DMS114 treated with DMSO at 0.1 percent for 48 hours (cell line): ENCODE results near the gene TLL1.

ENCODE experiments used
- DNase-seq: peaks from one replicate; lab custom pipeline; 2025; ENCODE audit not compliant: unreplicated experiment; lab: John Stamatoyannopoulos, UW

The TLL1 gene

DNA sequence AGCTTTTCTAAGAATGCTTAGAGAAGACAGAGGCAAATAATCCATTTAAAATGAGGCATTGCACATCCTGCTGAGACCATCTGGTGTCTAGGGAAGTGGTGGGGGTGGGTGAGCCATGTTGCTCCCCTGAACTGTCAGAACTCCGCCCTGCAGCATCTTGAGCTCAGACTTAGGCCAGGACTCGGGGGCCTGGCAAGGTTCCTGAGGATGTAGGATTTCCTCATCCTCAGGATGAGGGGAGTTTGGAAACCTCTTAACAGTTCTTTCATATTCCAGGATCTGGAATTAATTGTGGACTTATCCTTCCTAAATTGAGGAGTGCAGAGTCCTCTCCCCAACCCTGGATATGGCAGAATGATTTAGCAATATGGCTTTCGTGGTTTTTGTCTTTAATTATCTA, 6.6 kb downstream of the TLL1 start:
- no peak for DNase-seq

DNA sequence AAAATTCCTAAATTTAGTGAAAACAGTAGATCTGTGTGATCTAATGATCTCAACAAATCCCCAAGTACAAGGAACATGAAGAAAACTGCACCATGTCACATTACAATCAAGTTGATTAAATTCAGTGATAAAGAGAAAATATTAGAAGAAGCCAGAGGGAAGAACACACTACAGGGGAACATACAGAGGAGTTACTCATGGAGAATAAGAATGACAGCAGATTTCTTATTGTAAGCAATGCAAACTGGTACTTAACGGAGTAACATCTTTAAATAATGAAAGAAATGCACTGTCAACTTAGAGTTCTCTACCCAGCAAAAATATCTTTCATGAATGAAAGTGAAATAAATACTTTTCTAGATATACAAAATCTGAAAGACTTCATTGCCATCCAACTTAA, 21.1 kb downstream of the TLL1 start:
- DNase-seq: no peak

DNA sequence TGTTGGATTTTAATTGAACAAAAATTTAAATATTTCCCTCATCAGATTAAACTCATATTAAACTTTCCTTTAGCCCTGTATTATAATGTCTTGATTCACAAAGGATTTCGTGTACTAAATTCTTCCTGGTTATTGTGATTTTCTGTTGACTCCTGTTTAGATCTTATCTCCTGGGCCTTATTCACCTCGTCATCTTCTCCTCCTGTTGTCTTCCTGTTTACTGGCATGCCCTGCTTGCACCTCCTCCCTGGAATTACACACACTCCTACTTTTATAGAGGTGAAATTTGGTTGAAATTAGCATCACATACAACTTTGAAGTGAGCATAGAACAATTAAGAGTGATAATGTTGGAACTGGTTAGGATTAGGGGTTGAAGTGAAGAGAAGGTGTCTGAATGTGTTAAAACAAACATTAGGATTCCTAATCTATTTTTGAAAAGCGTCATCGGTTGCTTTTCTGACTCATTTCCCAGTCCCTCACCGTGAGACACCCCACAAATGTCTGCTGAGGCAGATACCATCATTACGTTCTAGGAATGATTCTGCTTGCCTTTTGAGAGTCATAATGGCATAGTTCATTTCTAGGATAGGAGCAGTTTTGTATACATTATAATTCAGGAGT, 32.5 kb downstream of the TLL1 start:
- DNase-seq: no peak

DNA sequence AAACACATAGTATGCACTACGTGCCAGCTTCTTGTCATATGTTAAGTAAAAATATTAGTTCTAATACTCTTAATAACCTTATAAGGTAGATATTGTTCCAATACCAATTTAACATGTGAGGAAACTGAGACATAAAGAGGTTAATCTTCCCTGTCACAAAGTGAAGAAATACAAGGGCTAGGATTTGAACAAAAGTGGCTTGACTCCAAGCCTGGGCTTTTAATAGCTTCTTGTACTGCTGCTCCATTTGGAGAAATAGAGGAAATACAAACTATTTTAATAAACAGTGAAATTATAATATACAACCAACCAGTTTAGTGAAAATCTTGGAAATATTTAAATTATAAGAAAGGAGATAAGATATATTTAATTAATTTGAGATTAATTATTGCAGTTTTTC, 33.2 kb downstream of the TLL1 start:
- no peak for DNase-seq

DNA sequence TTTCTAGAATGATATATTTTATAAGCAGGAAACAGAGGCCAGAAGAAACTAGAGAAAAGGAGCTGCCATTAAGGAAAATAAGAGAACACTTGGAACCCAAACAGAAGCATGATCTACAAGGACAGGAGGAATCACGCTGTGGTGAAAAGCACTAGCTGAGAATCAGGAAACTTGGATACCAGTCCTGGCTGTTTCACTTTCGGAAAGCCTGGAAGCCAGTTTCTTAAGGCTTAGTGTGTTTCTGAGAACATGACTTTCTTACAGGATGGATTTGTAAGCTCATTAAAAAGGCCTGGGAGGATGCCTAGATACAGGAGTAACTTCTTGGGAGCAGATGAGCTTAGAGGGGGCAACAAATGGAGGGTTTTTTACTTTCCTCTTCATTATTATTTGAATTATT, 36.9 kb downstream of the TLL1 start:
- DNase-seq: no peak

DNA sequence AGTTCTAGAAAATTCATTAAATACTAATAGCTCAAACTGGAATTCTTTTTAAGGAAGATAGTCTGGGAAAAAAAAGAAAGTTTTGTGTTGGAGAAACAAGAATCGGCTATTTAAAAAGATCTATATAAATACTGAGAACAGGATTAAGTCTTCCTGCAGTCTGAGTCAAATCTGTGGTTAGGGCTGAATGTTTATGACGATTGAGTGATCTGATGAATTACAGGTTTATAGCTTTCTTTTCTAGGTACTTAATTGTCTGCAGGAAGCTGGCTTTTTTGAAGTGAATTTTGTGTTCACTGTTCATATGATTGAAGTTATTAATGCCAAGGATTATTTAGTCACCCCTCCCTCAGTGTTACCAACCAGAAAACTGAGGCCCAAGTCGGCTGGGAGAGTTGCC, 42.2 kb downstream of the TLL1 start:
- no peak for DNase-seq

DNA sequence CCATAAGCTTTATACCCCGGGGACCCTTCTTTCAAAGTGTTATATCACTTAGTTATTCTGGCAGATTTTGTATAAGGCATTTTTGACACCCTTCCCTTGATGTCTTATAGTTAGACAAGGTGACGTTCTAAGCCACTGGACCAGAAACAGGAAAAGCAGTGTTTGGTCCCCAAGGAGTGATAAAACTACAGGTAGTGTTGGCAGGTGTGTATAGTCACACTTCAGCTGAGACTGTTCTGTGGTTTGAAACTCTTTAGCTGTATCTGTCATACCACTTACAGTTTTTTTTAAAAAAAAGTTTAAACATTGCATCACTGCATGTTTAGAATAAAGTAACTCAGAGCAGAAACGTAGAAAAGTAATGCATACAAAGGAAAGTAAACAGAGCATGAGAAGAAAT, 48.5 kb downstream of the TLL1 start:
- no peak for DNase-seq

DNA sequence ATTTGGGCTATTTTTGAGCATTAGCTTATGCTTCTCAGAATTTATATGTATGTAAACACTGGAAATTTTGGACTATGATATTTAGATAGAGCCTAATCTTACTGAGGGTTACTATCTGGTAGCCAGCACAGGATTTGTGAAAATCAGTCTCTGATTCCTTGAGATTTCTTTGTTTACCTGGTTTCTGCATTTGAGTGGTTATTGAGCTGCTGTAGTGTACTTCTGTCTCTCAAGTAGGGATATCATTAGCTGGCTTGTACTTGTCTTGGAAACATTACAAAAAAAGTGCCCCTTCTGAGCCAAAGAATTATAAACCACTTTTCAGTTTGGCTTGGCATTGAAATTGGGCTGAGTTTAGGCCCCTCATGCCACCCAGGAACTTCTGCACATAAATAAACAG, 49.7 kb downstream of the TLL1 start:
- no peak for DNase-seq

DNA sequence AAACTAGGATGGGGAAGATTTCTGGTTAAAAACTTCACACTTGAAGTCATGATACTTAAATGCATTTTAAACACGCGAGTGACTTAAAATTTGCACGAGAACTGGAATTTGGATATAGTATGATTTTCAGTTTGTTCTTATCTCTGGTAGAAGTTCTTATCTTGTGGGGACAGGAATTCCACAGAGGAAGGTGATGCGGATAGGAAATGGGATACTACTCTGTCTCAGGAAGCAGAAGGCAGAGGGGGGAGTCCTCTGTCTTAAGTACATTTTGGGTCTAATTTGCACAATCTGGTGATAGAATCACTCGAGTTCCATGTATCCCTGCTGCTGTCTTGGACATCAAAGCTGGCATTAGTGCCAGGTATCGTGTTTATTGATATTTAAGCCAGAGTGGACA, 53.3 kb downstream of the TLL1 start:
- DNase-seq: no peak

DNA sequence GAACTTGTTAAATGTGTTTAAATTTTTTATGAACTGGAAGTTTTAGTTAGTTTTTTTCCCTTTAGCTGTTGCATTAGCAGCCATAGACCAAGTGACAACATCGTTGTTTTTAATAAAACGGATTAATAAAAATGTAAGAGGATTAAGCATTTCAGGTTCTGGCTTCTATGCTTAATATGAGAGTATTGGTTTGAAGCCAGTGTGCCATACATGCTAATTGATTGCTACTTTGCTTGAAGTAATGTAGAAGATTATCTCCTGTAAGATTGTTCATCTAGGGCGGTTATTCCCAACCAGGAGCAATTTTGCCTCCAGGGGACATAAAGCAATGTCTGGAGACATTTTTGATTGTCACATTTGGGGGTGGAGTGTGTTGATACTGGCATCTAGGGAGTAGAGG, 54.3 kb downstream of the TLL1 start:
- DNase-seq: no peak

DNA sequence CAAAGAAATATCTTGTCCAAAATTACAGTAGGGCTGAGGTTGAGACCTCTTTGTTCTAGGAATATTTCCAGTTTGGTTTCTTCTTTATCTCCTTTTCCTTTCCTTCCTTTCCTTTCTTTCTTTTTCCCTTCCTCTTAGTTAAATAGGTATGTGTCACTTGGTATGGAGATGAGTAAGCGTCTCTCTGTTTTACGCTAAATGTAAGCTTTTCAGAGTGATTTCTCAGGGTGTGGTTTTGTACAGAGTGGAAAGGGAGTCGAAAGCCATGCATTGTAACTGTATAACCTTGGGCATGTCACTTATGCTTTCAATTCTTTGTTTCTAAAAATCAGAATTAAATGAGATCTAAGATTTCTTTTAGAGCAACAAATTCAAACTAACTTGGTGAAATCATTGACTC, 54.8 kb downstream of the TLL1 start:
- DNase-seq: no peak

DNA sequence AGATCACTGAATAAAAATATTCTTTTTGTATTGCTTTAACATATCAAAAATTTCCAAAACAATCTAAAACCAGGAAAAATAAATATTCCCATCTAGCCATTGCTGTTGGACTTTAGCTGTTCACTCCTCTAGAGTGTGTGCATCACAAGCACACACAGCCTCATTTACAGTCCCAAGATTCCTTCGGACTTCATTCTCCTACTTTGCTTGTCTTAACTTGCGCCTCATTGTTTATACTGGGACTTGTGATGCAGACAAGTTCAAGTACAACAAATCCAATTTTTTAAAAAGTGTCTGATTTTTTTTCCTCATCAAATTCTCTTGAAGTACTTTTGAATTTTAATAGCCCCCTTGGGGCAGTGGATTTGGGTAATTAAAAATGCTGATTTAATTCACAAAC, 55.6 kb downstream of the TLL1 start:
- no peak for DNase-seq

DNA sequence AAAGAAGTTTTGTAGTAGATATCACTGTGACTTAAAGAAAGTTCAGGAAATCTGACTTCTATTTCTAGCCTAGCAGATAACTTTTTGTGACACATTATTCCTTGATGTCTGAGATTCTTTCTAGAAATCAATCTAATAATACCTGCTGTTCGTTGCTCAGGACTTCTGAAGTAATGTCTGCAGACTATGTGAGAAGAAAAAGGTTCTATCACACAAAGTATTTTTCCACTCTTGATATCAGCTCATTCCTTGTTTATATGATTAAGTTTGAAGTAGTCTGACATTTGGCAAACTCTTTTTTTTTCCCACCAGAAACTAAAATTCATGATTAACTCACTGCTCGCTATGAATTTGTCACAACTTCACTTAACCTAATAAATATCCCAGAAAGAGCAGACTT, 56.6 kb downstream of the TLL1 start:
- no peak for DNase-seq

DNA sequence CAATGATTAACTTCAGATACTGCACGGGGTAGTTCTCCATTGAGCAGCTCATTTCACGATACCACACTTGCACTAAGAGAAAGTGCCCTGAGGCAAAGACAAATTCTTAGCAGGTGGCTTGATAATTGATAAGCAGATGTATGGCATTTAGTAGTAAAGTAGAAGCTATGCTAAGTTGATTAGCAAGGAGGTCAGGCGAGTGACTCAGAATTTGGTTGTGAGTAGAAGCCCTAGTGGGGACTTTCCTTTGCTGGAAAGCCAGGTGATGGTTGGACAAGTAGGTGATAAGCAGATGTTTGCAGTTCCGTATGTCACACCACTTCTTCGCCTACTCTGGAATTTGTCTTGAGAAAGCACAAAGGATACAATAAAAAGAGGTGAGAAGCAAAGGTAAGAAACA, 58.7 kb downstream of the TLL1 start:
- no peak for DNase-seq

DNA sequence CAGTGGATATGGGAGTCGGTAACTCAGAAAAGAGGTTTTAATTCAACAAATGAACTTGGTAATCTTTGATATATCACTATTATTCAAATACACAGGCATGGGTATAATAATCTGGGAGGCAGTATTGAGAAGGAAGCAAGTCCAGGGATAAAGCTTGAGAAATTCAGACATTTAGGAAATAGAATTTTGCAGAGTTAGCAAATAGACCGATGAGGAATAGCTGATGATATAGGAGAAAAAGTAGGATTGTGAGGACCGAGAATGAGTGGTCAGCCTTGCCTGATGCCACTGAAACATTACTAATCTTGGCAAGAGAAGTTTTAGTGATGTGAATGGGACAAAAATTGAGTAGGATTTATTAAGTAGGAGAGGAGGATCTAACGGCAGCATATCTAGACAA, 71.9 kb downstream of the TLL1 start:
- DNase-seq: no peak

DNA sequence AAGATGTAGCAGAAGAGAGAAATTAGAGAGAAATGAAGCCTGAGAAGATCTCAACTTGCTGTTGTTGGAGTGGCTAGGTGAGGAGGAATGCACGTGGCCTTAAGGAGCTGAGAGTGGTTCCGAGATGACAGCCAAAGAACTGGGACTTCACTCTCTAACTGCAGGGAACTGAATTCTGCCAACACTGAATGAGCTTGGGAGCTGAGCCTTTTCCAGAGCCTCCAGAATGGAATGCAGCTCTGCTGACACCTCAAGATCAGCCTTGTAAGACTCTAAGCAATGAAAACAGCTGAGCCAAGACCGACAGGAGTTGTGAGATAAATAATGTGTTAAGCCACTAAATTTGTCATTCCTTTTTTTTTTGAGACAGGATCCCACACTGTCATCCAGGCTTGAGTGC, 73.0 kb downstream of the TLL1 start:
- DNase-seq: no peak

DNA sequence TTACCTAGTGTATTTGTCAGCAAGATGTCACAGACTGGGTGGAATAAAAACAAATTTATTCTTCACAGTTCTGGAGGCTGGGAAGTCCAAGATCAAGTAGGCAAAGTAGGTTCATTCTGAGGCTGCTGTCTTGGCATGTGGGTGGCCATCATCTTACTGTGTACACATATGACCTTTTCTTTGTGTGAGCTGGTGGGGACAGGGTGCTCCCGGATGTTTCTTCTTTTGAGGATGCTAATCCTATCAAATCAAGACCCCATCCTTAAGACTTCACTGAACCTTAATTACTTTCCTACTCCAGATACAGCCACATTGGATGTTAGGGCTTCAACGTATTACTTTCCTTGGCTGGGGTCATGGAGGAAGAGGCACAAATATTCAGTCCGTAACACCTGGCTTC, 74.0 kb downstream of the TLL1 start:
- DNase-seq: no peak

DNA sequence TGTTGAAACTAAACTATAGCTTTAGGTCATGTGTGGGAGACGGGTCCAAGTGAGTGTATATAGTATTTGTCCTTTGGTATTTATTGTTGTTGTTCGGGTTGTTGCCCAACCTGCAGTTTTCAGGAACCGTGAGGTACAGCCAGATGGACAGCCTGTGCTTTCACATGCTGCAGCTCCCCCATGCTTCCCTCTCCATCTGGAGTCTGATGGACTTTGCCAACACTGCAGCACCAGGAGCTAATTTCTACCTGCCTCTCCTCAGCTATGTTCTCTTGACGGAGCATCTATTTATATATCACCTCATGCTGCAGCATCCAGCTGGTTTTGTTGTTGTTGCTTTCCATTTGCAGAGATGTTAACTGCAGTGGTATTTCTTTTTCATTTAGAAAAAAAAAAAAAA, 80.1 kb downstream of the TLL1 start:
- no peak for DNase-seq

DNA sequence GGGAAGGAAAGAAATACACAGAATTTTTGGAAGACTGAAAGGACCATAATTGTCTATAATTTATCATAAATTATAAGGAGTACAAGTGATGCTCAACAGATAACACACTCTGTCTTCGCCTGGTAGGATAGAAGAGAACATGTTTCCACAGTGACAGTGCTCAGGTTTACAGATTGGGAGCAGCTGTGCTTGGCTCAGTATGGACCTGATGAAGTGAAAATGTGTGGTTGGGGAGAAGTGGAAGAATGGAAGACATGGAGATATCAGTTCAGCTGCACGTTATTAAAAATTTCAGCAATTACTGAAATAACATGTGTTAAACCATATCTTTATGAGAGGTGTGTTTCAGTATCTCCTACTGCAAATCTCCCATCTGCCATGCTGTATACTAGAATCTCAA, 90.6 kb downstream of the TLL1 start:
- DNase-seq: no peak

DNA sequence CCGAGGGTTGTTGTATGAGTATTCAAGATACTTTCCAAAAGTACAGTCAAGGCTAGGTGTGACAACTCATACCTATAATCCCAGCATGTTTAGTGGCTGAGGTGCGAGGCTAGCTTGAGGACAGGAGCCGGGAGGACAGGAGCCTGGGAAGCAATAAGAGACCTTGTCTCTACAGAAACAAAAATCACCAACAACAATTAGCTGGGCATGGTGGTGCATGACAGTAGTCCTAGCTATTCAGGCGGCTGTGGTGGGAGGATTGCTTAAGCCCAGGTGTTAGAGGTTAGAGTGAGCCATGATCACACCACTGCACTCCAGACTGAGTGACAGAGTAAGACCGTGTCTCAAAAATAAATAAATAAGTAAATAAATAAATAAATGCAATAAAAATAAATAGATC, 91.6 kb downstream of the TLL1 start:
- no peak for DNase-seq

DNA sequence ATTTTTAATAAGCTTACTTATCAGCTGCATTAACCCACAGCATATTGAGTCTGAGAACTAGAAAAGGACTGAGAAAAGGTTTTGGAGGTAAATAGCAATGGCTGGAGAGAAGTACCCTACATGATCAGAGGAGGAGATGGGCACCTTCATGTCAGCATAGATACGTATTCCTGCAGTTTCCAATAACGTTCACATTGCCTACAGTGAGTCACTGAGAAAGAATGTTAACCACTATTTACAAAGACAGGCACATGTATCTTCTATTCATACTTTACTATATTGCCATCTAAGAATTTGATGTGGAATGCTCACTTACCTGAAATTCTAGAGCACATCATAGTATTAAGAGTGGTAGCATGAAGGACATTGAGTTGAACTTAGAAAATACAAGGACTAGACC, 92.5 kb downstream of the TLL1 start:
- DNase-seq: no peak

DNA sequence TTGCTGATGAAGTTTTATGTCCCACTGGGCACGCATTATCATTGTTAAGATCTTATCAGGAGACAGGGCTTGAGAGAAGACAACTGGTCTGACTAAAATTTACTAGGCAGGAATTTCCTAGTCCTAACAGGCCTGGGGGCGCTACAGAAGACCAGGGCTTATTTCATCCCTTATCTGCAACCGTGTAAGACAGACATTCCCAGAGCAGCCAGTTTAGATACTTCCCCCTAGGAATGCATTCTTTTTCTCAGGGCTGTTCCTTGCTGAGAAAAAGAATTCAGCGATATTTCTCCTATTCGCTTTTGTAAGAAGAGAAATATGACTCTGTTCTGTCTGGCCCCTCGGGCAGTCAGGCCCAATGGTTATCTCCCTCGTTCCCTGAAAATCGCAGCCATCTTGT, 93.8 kb downstream of the TLL1 start:
- DNase-seq: no peak

DNA sequence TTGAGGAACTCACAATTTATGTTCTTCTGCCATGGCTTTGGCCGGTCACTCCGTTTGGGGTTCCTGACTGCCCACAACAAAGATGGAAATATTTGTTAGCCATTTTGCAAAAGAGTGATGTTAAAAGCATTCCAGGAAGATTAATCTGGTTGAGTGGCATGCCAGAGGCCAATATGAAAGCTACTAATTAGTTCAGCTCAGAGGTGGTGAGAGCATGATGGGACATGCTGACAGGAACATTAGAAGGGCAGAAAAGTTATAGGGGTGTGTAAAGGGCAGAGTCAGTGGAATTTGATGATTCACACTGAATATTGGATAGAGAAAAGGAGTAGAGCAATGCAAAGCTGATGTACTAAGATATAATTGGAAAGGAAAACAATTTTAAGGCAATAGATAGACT, 94.4 kb downstream of the TLL1 start:
- DNase-seq: no peak
